Measurements from ENCODE around the gene GRIN2A. TPM values are rescaled to one million over a fixed set of nuclear protein-coding genes. Genes with fewer than 3 reads are reported as not detected.

GRIN2A gene
- total and polyA plus RNA-seq, 2 of the 8 experiments (the other 6 are each of a cell fraction or from before 2014, with no cell fraction given) = 0.18 to 1.8 TPM

DNA sequence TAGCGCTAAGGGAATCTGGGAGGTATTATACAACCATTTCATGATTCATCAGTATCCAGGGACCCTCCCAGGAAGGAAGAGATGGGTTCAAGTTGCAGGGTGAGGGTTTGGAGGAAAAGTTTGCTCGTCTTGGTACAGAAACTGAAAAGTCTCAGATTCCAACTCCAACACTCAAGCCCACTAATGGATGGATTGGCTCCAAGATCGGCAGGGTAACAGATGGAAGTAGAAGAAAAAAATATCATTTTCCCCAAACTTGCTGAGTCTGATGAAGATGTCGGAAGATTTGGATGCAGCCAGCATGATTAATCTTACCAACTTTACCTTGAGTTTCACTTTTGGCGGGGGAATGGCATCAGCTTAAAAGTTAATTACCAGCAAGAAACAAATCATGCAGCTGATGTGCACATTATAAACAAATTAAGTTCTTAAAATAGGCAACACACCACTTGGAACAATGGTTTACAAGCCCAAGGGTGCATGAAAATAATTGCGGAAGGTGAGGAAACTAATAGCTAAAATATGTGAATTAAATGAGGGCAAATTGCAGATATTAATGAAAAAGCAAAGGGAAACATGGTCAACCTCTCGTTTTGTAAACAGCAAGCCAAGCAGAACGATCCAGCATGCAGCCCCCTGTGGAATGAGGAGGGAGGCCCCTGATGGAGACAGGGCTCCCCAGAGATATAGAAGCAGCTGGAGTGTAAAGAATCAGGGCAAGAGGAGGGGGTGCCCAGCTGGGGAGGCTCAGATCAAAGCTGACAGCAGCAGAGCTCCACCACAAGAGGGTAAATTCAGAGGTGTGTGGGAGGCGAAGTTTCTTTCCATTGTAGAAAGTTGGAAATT, 44.1 kb upstream of the GRIN2A start:
- Histone ChIP-seq H3K79me2 (ENCODE audit: control insufficient read depth in 1 of 2, insufficient read depth in 2 of 2, low read length in 2 of 2) (no peaks in the 10 kb centered on the region), H3K14ac (ENCODE audit: insufficient read length) (no peak overlapping the region), H3K27ac (ENCODE audit: low read depth, low read length) (no peak overlapping the region), H4K91ac (replicated peaks; ENCODE audit: insufficient read length, low read length) (no peak overlapping the region), H2BK12ac (ENCODE audit: low read depth, low read length) (no peak overlapping the region), H4K20me1 (replicated peaks in 1 of 2; ENCODE audit: control insufficient read depth in 1 of 2, insufficient read depth in 2 of 2, low read length in 2 of 2) (no peaks in the 10 kb centered on the region), H3K18ac (ENCODE audit: extremely low read depth, low read length) (no peak overlapping the region), H2AFZ (ENCODE audit: low read length) (no peak overlapping the region), H2BK5ac (ENCODE audit: low read depth, low read length) (no peak overlapping the region), H3K23ac (ENCODE audit: insufficient read length) (no peak overlapping the region), H3K23me2 (ENCODE audit: low read depth, low read length) (no peaks in the 10 kb centered on the region), H3K9me3 (ENCODE audit: insufficient read depth in 2 of 2, low read depth in 1 of 2, low read length in 1 of 2) (no peaks in the 10 kb centered on the region), H3K4me3 (ENCODE audit: extremely low read depth in 1 of 4, insufficient read depth in 2 of 4, low read depth in 3 of 4, low read length in 4 of 4) (no peak overlapping the region), H3K56ac (replicated peaks; ENCODE audit: insufficient read length, low read depth, low read length) (no peak overlapping the region), H2BK20ac (ENCODE audit: low read length) (no peak overlapping the region), H2AK5ac (ENCODE audit: low read depth, low read length) (no peak overlapping the region), H3K27me3 (replicated peaks in 1 of 4; ENCODE audit: control insufficient read depth in 3 of 4, extremely low read depth in 1 of 4, insufficient read depth in 3 of 4, low read length in 3 of 4) (no peaks in the 10 kb centered on the region), H3K36me3 (ENCODE audit: control insufficient read depth in 2 of 4, insufficient read depth in 4 of 4, low read length in 3 of 4) (no peaks in the 10 kb centered on the region), H2BK120ac (replicated peaks; ENCODE audit: low read depth, low read length) (no peak overlapping the region), H3K4me2 (ENCODE audit: insufficient read depth in 1 of 2, low read depth in 2 of 2, low read length in 2 of 2) (no peak overlapping the region), H3K79me1 (ENCODE audit: low read depth, low read length) (no peaks in the 10 kb centered on the region), H3K4ac (replicated peaks; ENCODE audit: insufficient read length, low read depth, low read length) (no peak overlapping the region), H3K4me1 (replicated peaks in 1 of 4; ENCODE audit: control insufficient read depth in 3 of 4, insufficient read depth in 4 of 4, low read length in 3 of 4) (no peaks in the 10 kb centered on the region), H4K8ac (ENCODE audit: extremely low read depth, insufficient read depth, low read length) (no peak overlapping the region), H2BK15ac (ENCODE audit: low read length) (no peak overlapping the region), H4K5ac (ENCODE audit: insufficient read length, low read depth, low read length) (no peak overlapping the region), H3K9ac (replicated peaks in 1 of 4; ENCODE audit: extremely low read depth in 1 of 4, low read depth in 3 of 4, low read length in 3 of 4) (no peak overlapping the region)
- FAIRE-seq (no peak), DNase-seq (ENCODE audit: low read depth in 1 of 2, low spot score in 2 of 2) (no peak)
- no peak for TF ChIP-seq USF2 (IDR thresholded peaks at IDR 0.05; ENCODE audit: low read length)
- no peak for TF ChIP-seq SIX5 (IDR thresholded peaks at IDR 0.05; ENCODE audit: low read depth, low read length)
- no peak for TF ChIP-seq CTBP2 (IDR thresholded peaks at IDR 0.05; ENCODE audit: borderline replicate concordance, insufficient read depth, insufficient read length, low read length)
- TF ChIP-seq POLR2AphosphoS5 (IDR thresholded peaks at IDR 0.05; ENCODE audit: low read depth, low read length) = no peak
- no peak for TF ChIP-seq MAX (IDR thresholded peaks at IDR 0.05)
- TF ChIP-seq SP1 (IDR thresholded peaks at IDR 0.05; ENCODE audit: low read depth, low read length) = no peak
- no peak for TF ChIP-seq GTF2F1 (IDR thresholded peaks at IDR 0.05; ENCODE audit: borderline replicate concordance, low read depth, low read length)
- TF ChIP-seq POLR2A (IDR thresholded peaks at IDR 0.05; ENCODE audit: control extremely low read depth in 1 of 2, low read depth in 2 of 2, low read length in 2 of 2) = no peak
- no peak for TF ChIP-seq HDAC6 (IDR thresholded peaks at IDR 0.05; ENCODE audit: low read depth, low read length)
- ChIA-PET CTCF (ENCODE audit: partially characterized antibody) (interaction anchor here (0.8 to 1.4 kb wide), 2 partner anchors 24 to 40 kb away, joined by 4 read pairs; no protein-coding TSS in a partner anchor), POLR2A (ENCODE audit: partially characterized antibody) (no interaction called here)
- WGBS, 2 experiments (ENCODE audit: extremely low coverage in 1 of 2, insufficient coverage in 1 of 2, insufficient read length in 1 of 2, insufficient replicate concordance in 2 of 2, low coverage in 1 of 2, low lambda C conversion rate in 2 of 2, missing lambda C conversion rate in 1 of 2) = 90% methylated on average over 9 of the region's 9 CpGs; no CpG with 5 or more reads in 1 of the 2 experiments
